ENCODE results near the gene ZNF440. TPM values are rescaled to one million over a fixed set of nuclear protein-coding genes. Genes with fewer than 3 reads are reported as not detected.
"Not testable (repeated sequence)": the region's sequence is repeated elsewhere in the genome, so short reads cannot be mapped to it uniquely, and the experiment has no call there.

Gene ZNF440
- total RNA-seq, 1 donor from 2014 or later: 8.4 TPM

DNA sequence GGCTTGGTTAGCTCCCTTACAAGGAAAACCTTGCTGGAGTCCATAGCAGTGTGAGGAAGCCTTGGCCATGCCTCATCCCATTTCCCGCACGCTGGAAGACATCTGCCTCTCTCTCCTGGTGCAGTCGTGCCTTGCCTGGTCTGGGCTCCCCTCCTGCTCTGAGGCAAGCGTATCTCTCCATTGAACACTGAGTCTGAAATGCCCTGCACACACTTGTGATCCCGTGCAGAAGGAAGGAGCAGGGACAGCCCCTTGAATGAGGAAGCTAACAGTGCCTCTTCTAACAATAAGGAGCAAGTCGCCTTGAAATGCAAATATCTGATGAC lies 407 bp upstream of the ZNF440 start:
- Mint-ChIP-seq H3K27ac (ENCODE audit: unreplicated experiment) (peak overlapping the region; percentile 97), H3K27me3 (ENCODE audit: low read depth) (no peaks in the 10 kb centered on the region), H3K9me3 (ENCODE audit: low read depth) (peaks cover 7% of the 10 kb centered on the region), H3K4me1 (ENCODE audit: low read depth) (peaks cover 23% of the 10 kb centered on the region), H3K36me3 (ENCODE audit: low read depth) (peaks cover 16% of the 10 kb centered on the region), H3K4me3 (ENCODE audit: unreplicated experiment) (peak overlapping the region; percentile 93)
- TF ChIP-seq, protein P1, sequence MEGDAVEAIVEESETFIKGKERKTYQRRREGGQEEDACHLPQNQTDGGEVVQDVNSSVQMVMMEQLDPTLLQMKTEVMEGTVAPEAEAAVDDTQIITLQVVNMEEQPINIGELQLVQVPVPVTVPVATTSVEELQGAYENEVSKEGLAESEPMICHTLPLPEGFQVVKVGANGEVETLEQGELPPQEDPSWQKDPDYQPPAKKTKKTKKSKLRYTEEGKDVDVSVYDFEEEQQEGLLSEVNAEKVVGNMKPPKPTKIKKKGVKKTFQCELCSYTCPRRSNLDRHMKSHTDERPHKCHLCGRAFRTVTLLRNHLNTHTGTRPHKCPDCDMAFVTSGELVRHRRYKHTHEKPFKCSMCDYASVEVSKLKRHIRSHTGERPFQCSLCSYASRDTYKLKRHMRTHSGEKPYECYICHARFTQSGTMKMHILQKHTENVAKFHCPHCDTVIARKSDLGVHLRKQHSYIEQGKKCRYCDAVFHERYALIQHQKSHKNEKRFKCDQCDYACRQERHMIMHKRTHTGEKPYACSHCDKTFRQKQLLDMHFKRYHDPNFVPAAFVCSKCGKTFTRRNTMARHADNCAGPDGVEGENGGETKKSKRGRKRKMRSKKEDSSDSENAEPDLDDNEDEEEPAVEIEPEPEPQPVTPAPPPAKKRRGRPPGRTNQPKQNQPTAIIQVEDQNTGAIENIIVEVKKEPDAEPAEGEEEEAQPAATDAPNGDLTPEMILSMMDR (IDR thresholded peaks at IDR 0.05): no peak
- DNase-seq (ENCODE audit: low spot score): no peak

DNA sequence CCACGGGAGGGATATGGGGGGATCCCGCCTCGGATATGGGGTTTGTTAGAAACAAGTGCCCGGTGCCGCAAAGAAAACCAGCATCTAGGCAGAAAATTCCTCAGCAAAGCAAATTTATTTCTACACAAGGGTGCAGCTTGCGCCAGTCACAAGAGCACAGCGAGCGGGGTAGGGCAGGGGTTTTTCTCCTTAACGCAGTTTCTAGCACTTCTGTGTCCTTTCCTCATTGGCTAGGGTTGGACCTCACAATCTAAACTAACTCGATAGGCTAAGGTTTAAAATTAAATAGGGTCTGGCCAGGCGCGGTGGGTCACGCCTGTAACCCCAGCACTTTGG lies 595 bp downstream of the ZNF440 start:
- Mint-ChIP-seq H3K4me3 (ENCODE audit: unreplicated experiment) (peak overlapping the region; percentile 93), H3K27ac (ENCODE audit: unreplicated experiment) (peak overlapping the region; percentile 90), H3K4me1 (ENCODE audit: low read depth) (peaks cover 23% of the 10 kb centered on the region), H3K27me3 (ENCODE audit: low read depth) (no peaks in the 10 kb centered on the region), H3K9me3 (ENCODE audit: low read depth) (peaks cover 3% of the 10 kb centered on the region), H3K36me3 (ENCODE audit: low read depth) (peaks cover 11% of the 10 kb centered on the region)
- no peak for DNase-seq (ENCODE audit: low spot score)
- TF ChIP-seq, protein P1 (IDR thresholded peaks at IDR 0.05): no peak

- Mint-ChIP-seq H3K27me3 (ENCODE audit: low read depth) (no peaks in the 10 kb centered on the region), H3K4me1 (ENCODE audit: low read depth) (peaks cover 12% of the 10 kb centered on the region), H3K4me3 (ENCODE audit: unreplicated experiment) (no peak overlapping the region), H3K36me3 (ENCODE audit: low read depth) (peaks cover 26% of the 10 kb centered on the region), H3K27ac (ENCODE audit: unreplicated experiment) (peak overlapping the region; percentile 63), H3K9me3 (ENCODE audit: low read depth) (peaks cover 15% of the 10 kb centered on the region)
- DNase-seq (ENCODE audit: low spot score): no peak
- TF ChIP-seq, protein P1 (IDR thresholded peaks at IDR 0.05): no peak
Observed at GRCh38 chr19:11821474-11822109, 7.5 kb downstream of the ZNF440 start.

GRCh38 chr19:11828957-11829876 lies 15.1 kb downstream of the ZNF440 start:
- Mint-ChIP-seq H3K9me3 (ENCODE audit: low read depth) (peaks cover 53% of the 10 kb centered on the region), H3K36me3 (ENCODE audit: low read depth) (peaks cover 69% of the 10 kb centered on the region)
- H3K4me3 Mint-ChIP-seq (ENCODE audit: unreplicated experiment); DNase-seq (ENCODE audit: low spot score); H3K27me3 Mint-ChIP-seq (ENCODE audit: low read depth); H3K4me1 Mint-ChIP-seq (ENCODE audit: low read depth); H3K27ac Mint-ChIP-seq (ENCODE audit: unreplicated experiment): not testable (repeated sequence)

DNA sequence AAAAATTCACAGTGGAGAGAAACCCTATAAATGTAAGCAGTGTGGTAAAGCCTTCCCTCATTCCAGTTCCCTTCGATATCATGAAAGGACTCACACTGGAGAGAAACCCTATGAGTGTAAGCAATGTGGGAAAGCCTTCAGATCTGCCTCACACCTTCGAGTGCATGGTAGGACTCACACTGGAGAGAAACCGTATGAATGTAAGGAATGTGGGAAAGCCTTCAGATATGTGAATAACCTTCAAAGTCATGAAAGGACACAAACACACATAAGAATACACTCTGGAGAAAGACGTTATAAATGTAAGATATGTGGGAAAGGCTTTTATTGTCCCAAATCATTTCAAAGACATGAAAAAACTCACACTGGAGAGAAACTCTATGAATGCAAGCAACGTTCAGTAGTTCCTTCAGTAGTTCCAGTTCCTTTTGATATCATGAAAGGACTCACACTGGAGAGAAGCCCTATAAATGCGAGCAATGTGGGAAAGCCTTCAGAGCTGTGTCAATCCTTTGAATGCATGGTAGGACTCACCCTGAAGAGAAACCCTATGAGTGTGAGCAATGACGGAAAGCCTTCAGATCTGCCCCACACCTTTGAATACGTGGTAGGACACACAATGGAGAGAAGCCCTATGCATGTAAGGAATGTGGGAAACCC lies 18.3 kb downstream of the ZNF440 start:
- Mint-ChIP-seq H3K9me3 (ENCODE audit: low read depth) (peaks cover 58% of the 10 kb centered on the region), H3K4me3 (ENCODE audit: unreplicated experiment) (no peak overlapping the region), H3K36me3 (ENCODE audit: low read depth) (peaks cover 68% of the 10 kb centered on the region), H3K27ac (ENCODE audit: unreplicated experiment) (no peak overlapping the region), H3K4me1 (ENCODE audit: low read depth) (no peaks in the 10 kb centered on the region), H3K27me3 (ENCODE audit: low read depth) (no peaks in the 10 kb centered on the region)
- no peak for DNase-seq (ENCODE audit: low spot score)
- TF ChIP-seq, protein P1 (IDR thresholded peaks at IDR 0.05): no peak

Measured in chondrocyte (in vitro differentiated cells).